ENCODE measurements around the gene SLC28A3. TPM values are rescaled to one million over a fixed set of nuclear protein-coding genes. Genes with fewer than 3 reads are reported as not detected.
A peak's percentile ranks its signal among the peaks of the same experiment; 100 is the strongest.

The SLC28A3 gene
- total RNA-seq, 1 donor from 2014 or later, result 0.53 TPM

- H3K27me3 ChIP-seq (ENCODE audit: control insufficient read depth, insufficient read depth, low read length), result no peaks in the 10 kb centered on the region
- no peak overlapping the region for H3K4me3 ChIP-seq (ENCODE audit: low read depth, low read length)
- FAIRE-seq, result no peak
- no peak for TF ChIP-seq CTCF (IDR thresholded peaks at IDR 0.05; ENCODE audit: insufficient read depth, low read length, severe bottlenecking)
- H3K36me3 ChIP-seq (ENCODE audit: control insufficient read depth, insufficient read depth, low read length), result no peaks in the 10 kb centered on the region
- DNase-seq (ENCODE audit: low read depth), result no peak
These were observed 21.6 kb downstream of the SLC28A3 start for GRCh38 chr9:84318981-84319380.

GRCh38 chr9:84317563-84317962 lies 23.0 kb downstream of the SLC28A3 start:
- no peak for DNase-seq (ENCODE audit: low read depth)
- no peak for FAIRE-seq
- no peaks in the 10 kb centered on the region for H3K36me3 ChIP-seq (ENCODE audit: control insufficient read depth, insufficient read depth, low read length)
- no peaks in the 10 kb centered on the region for H3K27me3 ChIP-seq (ENCODE audit: control insufficient read depth, insufficient read depth, low read length)
- no peak overlapping the region for H3K4me3 ChIP-seq (ENCODE audit: low read depth, low read length)
- no peak for TF ChIP-seq CTCF (IDR thresholded peaks at IDR 0.05; ENCODE audit: insufficient read depth, low read length, severe bottlenecking)

- DNase-seq (ENCODE audit: low read depth), result peak; percentile 58
- TF ChIP-seq CTCF (IDR thresholded peaks at IDR 0.05; ENCODE audit: insufficient read depth, low read length, severe bottlenecking), result peak; percentile 71
- Histone ChIP-seq H3K27me3 (ENCODE audit: control insufficient read depth, insufficient read depth, low read length) (no peaks in the 10 kb centered on the region), H3K36me3 (ENCODE audit: control insufficient read depth, insufficient read depth, low read length) (no peaks in the 10 kb centered on the region), H3K4me3 (ENCODE audit: low read depth, low read length) (no peak overlapping the region)
- FAIRE-seq, result no peak
These were observed 25.2 kb downstream of the SLC28A3 start for GRCh38 chr9:84315278-84315877.

- H3K36me3 ChIP-seq (ENCODE audit: control insufficient read depth, insufficient read depth, low read length), result no peaks in the 10 kb centered on the region
- FAIRE-seq, result no peak
- TF ChIP-seq CTCF (IDR thresholded peaks at IDR 0.05; ENCODE audit: insufficient read depth, low read length, severe bottlenecking), result no peak
These were observed 26.3 kb downstream of the SLC28A3 start for GRCh38 chr9:84314306-84314705.

GRCh38 chr9:84310883-84311282 lies 29.7 kb downstream of the SLC28A3 start:
- Histone ChIP-seq H3K4me3 (ENCODE audit: low read depth, low read length) (no peak overlapping the region), H3K36me3 (ENCODE audit: control insufficient read depth, insufficient read depth, low read length) (no peaks in the 10 kb centered on the region), H3K27me3 (ENCODE audit: control insufficient read depth, insufficient read depth, low read length) (no peaks in the 10 kb centered on the region)
- FAIRE-seq (no peak), DNase-seq (ENCODE audit: low read depth) (no peak)
- no peak for TF ChIP-seq CTCF (IDR thresholded peaks at IDR 0.05; ENCODE audit: insufficient read depth, low read length, severe bottlenecking)

More at GRCh38 chr9:84314306-84314705, 26.3 kb downstream of the SLC28A3 start:
- no peak for DNase-seq (ENCODE audit: low read depth)
- no peak overlapping the region for H3K4me3 ChIP-seq (ENCODE audit: low read depth, low read length)
- no peaks in the 10 kb centered on the region for H3K27me3 ChIP-seq (ENCODE audit: control insufficient read depth, insufficient read depth, low read length)
